GM12891 (cell line): ENCODE data around the gene CYTH1.
A peak's percentile ranks its signal among the peaks of the same experiment; 100 is the strongest.

Source experiments
- DNase-seq: peaks from one replicate; pipeline ENCODE4 v3.0.0; 2011; ENCODE audit warnings: low spot score; ENCODE audit not compliant: insufficient read length
- FAIRE-seq: peaks from 2 replicates; lab custom pipeline; 2011; peaks lifted over from hg19 to GRCh38; lab: Jason Lieb, UNC
- PAX5 ChIP-seq: IDR thresholded peaks from 2 replicates; pipeline ENCODE4 v1.6.1; 2011; ENCODE audit warnings: low read length, moderate library complexity, mild to moderate bottlenecking; ENCODE audit not compliant: insufficient read depth, severe bottlenecking
- POLR2A ChIP-seq: IDR thresholded peaks from 2 replicates; pipeline ENCODE4 v1.6.1; 2011; ENCODE audit warnings: low read depth, low read length, control low read depth
- POLR2AphosphoS5 ChIP-seq: IDR thresholded peaks from 2 replicates; pipeline ENCODE4 v1.6.1; 2011; ENCODE audit warnings: low read depth, low read length, control low read depth
- POU2F2 ChIP-seq: IDR thresholded peaks from 2 replicates; pipeline ENCODE4 v1.6.1; 2011; ENCODE audit warnings: low read depth, mild to moderate bottlenecking, control low read depth, low read length, moderate library complexity
- SPI1 ChIP-seq: IDR thresholded peaks from 2 replicates; pipeline ENCODE4 v1.6.1; 2011; ENCODE audit warnings: low read depth, low read length, control low read depth
- TAF1 ChIP-seq: IDR thresholded peaks from 2 replicates; pipeline ENCODE4 v1.6.1; 2011; ENCODE audit warnings: low read depth, low read length, control low read depth

Gene CYTH1

DNA sequence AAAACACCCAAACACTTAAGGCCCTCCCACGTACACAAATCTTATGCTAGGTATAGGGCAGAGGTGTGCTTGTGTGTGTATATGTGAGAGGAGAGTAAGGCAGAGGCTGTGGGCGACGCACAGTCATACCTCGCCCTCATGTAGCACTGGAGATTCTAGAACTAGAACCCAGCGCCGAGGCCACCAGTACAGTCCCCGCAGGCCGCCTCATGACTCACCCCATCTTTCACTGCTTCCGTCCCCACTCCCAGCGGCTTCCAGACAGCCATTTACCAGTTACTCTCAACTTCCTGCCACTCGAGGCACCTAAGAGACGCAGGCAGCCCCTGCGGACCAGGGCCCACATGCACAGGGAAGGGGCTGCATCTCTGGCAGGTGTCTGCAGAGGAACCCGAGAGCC lies 23.2 kb upstream of the CYTH1 start:
- FAIRE-seq = no peak
- no peak for TF ChIP-seq TAF1
- no peak for TF ChIP-seq POU2F2
- no peak for TF ChIP-seq POLR2AphosphoS5
- TF ChIP-seq POLR2A = no peak
- TF ChIP-seq SPI1 = no peak
- no peak for TF ChIP-seq PAX5
- no peak for DNase-seq

DNA sequence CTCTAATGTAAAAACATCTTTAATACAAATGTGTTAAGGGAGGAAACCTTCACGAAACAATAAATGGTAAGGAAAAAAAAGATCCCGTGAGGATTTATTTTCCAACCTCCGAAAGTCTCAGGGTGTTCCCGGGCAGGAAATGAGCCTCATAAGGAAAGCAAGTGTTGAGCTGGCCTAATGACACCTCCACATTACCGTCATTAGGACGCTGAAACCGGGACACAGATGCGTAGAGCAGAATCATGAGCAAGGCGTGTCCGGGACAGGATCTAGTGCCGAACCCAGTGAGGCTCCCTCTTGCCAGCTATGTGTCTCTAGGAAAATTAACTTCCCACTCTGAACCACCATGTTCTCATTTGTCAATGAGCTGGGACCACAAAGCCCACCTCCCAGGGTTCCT lies 22.7 kb upstream of the CYTH1 start:
- FAIRE-seq (no peak), DNase-seq (no peak)
- TF ChIP-seq SPI1 (no peak), POLR2A (no peak), POU2F2 (no peak), TAF1 (no peak), PAX5 (no peak)

DNA sequence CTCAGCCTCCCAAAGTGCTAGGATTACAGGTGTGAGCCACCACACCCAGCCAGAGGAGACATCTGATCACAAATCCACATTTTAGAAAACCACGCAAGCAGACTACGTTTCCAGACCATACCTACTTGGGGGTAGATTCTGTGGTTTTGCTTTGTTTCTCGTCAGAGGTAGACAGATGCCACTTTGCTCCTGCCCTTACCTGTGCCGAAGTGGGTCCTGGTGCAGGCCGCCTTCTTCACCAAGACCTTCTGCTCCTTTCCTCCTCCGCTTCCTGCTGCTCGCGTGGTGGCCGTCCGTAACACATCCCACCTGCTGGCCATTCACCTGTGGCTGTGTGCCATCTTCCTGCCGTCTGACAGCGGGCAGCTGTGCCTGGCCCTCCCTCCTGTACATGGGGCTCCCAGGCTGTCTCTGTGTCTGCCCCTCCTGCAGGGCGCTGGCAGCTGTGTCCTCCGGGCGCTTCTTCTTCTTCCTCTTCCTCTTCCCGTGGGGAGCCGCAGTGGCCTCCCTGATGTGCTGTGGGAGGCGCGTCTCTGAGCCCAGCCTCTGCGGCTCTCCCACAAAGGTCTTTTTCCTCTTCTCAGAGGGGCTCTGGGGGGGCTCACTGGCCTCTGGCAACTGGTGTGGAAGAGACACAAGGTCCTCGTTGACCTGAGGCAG lies 21.2 kb upstream of the CYTH1 start:
- TF ChIP-seq SPI1 (no peak), POLR2AphosphoS5 (no peak), POLR2A (no peak), POU2F2 (no peak), TAF1 (no peak), PAX5 (no peak)
- DNase-seq (no peak), FAIRE-seq (no peak)

DNA sequence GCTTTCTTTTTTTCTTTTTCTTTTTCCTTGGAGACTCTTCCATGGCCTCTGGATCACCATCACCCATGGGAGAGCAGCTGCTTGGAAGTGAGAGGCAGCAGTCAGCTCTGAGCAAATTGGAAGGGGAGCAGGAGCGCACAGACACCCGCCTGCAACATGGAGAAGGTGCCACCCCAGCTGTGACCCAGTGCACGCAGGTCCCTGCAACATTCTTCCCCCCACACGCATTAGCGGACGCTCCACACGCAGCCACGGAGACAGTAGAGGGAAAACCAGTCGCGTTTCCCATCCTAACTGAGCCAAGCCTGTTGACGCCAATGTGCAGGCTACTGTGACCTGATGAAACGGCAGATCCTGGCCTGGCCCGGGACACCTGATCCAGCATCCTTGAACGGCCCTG lies 20.4 kb upstream of the CYTH1 start:
- TF ChIP-seq TAF1 (no peak), POLR2A (no peak), POU2F2 (no peak), SPI1 (no peak), POLR2AphosphoS5 (no peak), PAX5 (no peak)
- FAIRE-seq = no peak

DNA sequence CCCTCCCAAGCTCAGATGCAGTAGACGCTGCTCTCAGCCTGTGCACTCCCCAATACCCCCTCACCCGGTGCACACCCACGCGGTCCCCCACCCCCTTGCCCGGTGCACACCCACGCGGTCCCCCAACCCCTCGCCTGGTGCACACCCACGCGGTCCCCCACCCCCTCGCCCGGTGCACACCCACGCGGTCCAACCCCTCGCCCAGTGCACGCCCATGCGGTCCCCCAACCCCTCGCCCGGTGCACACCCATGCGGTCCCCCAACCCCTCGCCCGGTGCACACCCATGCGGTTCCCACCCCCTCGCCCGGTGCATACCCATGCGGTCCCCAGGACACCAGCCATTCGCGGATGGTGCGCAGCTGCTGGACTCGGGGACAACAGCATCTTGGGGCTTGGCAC lies 19.9 kb upstream of the CYTH1 start:
- TF ChIP-seq SPI1 (no peak), POLR2AphosphoS5 (no peak), TAF1 (no peak), PAX5 (no peak), POLR2A (no peak), POU2F2 (no peak)
- no peak for FAIRE-seq
- DNase-seq = no peak

More for the DNA sequence above, 20.4 kb upstream of the CYTH1 start:
- no peak for DNase-seq

DNA sequence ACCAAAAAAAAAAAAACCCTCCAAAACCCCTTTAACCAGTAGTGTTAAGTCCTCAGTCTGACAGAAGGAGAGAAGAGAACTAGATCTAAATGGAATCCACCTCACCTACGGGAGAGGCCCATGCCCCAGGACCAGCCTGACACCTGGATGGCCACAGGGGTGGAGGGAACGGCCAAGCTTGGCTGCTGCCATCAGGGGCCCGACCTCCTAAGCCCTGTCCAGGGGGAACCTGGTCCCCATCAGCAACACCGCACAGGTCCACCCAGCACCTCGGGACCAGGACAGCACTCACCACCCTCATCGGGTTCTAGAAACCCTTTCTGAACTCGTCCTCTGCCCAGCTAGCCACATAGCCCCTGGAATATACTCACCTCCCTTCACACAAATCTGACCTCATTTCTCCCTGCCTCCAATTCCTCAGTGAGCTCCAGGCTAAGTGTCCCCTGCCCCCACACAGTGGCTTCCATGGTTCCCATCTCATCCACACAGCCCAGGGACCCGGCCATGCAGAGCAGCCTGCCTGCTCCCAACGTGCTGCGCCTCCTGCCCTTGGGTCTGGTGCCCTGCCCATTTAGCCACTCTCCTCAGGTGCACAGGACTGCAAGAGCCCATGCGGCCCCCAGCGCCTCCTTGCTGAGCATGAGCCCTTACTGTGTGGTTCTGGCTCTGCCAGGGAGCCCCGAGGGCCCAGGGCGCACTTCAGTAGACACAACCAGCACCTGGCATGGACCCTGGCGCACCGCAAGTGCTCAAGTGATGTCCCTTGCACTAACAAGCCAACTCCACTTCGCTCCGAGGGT lies 18.3 kb upstream of the CYTH1 start:
- no peak for FAIRE-seq

GRCh38 chr17:78798695-78799559 lies 16.9 kb upstream of the CYTH1 start:
- DNase-seq (no peak), FAIRE-seq (peak; percentile 83)
- TF ChIP-seq POU2F2 = 0 out of 2 replicates have a peak, but pooled peaks have one; percentile 6
- no peak for TF ChIP-seq POLR2AphosphoS5

More for the DNA sequence above, 18.3 kb upstream of the CYTH1 start:
- no peak for TF ChIP-seq POLR2AphosphoS5
- TF ChIP-seq POLR2A = 0 out of 2 replicates have a peak, but pooled peaks have one; percentile 23
- no peak for DNase-seq

DNA sequence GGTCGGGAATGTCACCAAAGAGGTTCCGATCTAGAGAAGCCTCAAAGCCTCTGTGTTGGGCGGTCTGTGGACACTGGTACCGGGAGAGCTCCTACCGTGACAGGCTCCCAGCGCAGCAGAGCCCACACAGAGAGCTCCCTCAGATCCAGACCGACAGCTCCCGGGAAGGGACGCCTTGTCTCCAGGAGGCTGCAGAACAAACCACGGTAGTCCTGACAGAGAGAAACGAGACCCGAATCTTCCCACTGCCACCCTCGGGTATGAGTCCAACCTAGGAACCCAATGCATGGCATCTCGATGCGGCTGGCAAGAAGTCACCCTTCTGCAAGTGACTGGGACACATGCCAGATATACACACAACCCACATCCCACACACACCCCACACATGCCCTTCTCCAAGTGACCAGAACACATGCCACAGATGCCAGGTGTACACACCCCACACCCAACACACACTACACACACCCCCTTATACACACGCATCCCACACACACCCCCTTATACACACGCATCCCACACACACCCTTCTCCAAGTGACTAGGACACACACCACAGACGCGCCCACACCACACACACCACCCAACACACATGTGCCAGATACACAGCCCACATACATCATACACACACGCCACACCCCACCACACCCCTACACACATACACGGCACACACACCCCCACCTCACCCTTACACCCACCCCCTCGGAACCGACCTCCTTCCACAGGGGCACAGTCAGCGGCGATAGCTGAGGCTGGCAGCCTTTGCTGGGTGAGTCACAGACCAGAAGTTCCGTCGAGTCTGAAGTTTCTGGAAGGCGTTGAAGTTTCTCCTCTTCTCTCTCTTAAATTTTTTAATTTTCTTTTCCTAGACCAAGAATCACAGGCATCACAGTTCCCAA lies 15.9 kb upstream of the CYTH1 start:
- TF ChIP-seq PAX5 (no peak), POLR2AphosphoS5 (0 out of 2 replicates have a peak, but pooled peaks have one; percentile 22), POU2F2 (no peak), SPI1 (no peak), POLR2A (no peak)
- FAIRE-seq (no peak), DNase-seq (no peak)

GRCh38 chr17:78797213-78797612 lies 15.1 kb upstream of the CYTH1 start:
- FAIRE-seq (no peak), DNase-seq (no peak)

More at GRCh38 chr17:78797213-78797612, 15.1 kb upstream of the CYTH1 start:
- no peak for TF ChIP-seq PAX5
- no peak for TF ChIP-seq SPI1
- TF ChIP-seq POLR2A = no peak
- no peak for TF ChIP-seq POU2F2
- TF ChIP-seq TAF1 = no peak
- TF ChIP-seq POLR2AphosphoS5 = no peak
